Nephron (organoid): ENCODE results near the gene LRAT.

Source experiments
- H3K27ac Mint-ChIP-seq, 3 experiments: 2 replicates each; pipeline ENCODE4 v1.8.0; 2020; ENCODE audit warnings: mixed read lengths in 3 of 3, mild to moderate bottlenecking in 2 of 3, moderate library complexity in 1 of 3
- H3K27me3 Mint-ChIP-seq: 2 replicates; pipeline ENCODE4 v1.8.0; 2021; ENCODE audit warnings: low read depth, mild to moderate bottlenecking, moderate library complexity, mixed read lengths
- H3K36me3 Mint-ChIP-seq: 2 replicates; pipeline ENCODE4 v1.8.0; 2020; ENCODE audit warnings: low read depth, mixed read lengths
- H3K4me1 Mint-ChIP-seq: 2 replicates; pipeline ENCODE4 v1.8.0; 2020; ENCODE audit warnings: mixed read lengths
- H3K4me3 Mint-ChIP-seq, 3 experiments: 2 replicates each; pipeline ENCODE4 v1.8.0; 2020; ENCODE audit warnings: mild to moderate bottlenecking in 3 of 3, mixed read lengths in 3 of 3, moderate library complexity in 2 of 3
- H3K9me3 Mint-ChIP-seq: 2 replicates; pipeline ENCODE4 v1.8.0; 2020; ENCODE audit warnings: mixed read lengths
- CTCF ChIP-seq, 3 experiments: fragments of 200-600 bp; sonication (generic); IDR thresholded peaks; one replicate each; pipeline ENCODE4 v1.5.0; 2021; ENCODE audit warnings: antibody characterized with exemption in 3 of 3; ENCODE audit not compliant: unreplicated experiment in 3 of 3

LRAT gene

GRCh38 chr4:154743683-154744340, at the start of gene LRAT:
Gene LRAT, plus strand, starts transcription at chr4:154744000. Its CDS starts 327 bp downstream, at chr4:154744327.
- peaks cover 28% of the 10 kb centered on the region for H3K4me1 Mint-ChIP-seq
- H3K27ac Mint-ChIP-seq = no peak within 1 kb of the TSS
- H3K9me3 Mint-ChIP-seq = no peaks in the 10 kb centered on the region
- no peak for TF ChIP-seq CTCF (IDR thresholded peaks at IDR 0.05; ENCODE audit: unreplicated experiment in 3 of 3)
- peak within 1 kb of the TSS; percentile 87 to 94 (median 91) for H3K4me3 Mint-ChIP-seq
- H3K36me3 Mint-ChIP-seq = no peaks in the 10 kb centered on the region
- peaks cover 99% of the 10 kb centered on the region for H3K27me3 Mint-ChIP-seq

GRCh38 chr4:154707877-154708276, 35.9 kb upstream of the LRAT start:
- Mint-ChIP-seq H3K27ac (no peak overlapping the region), H3K4me1 (no peaks in the 10 kb centered on the region), H3K27me3 (no peaks in the 10 kb centered on the region), H3K4me3 (no peak overlapping the region), H3K36me3 (no peaks in the 10 kb centered on the region), H3K9me3 (peaks cover 6% of the 10 kb centered on the region)
- TF ChIP-seq CTCF (IDR thresholded peaks at IDR 0.05; ENCODE audit: unreplicated experiment in 3 of 3) = no peak

- Mint-ChIP-seq H3K36me3 (no peaks in the 10 kb centered on the region), H3K27me3 (peaks cover 1% of the 10 kb centered on the region), H3K9me3 (peaks cover 6% of the 10 kb centered on the region), H3K4me1 (peaks cover 4% of the 10 kb centered on the region), H3K27ac (no peak overlapping the region), H3K4me3 (no peak overlapping the region)
- TF ChIP-seq CTCF (IDR thresholded peaks at IDR 0.05; ENCODE audit: unreplicated experiment in 3 of 3) = no peak
Observed at GRCh38 chr4:154709550-154709949, 34.2 kb upstream of the LRAT start.

GRCh38 chr4:154711522-154711921, 32.3 kb upstream of the LRAT start:
- Mint-ChIP-seq H3K27ac (no peak overlapping the region), H3K36me3 (no peaks in the 10 kb centered on the region), H3K4me3 (no peak overlapping the region), H3K4me1 (peaks cover 8% of the 10 kb centered on the region), H3K9me3 (peaks cover 2% of the 10 kb centered on the region), H3K27me3 (peaks cover 5% of the 10 kb centered on the region)
- no peak for TF ChIP-seq CTCF (IDR thresholded peaks at IDR 0.05; ENCODE audit: unreplicated experiment in 3 of 3)

GRCh38 chr4:154714339-154715040, 29.3 kb upstream of the LRAT start:
- peaks cover 5% of the 10 kb centered on the region for H3K27me3 Mint-ChIP-seq
- no peak overlapping the region for H3K27ac Mint-ChIP-seq
- no peaks in the 10 kb centered on the region for H3K36me3 Mint-ChIP-seq
- H3K9me3 Mint-ChIP-seq = no peaks in the 10 kb centered on the region
- no peak for TF ChIP-seq CTCF (IDR thresholded peaks at IDR 0.05; ENCODE audit: unreplicated experiment in 3 of 3)
- peaks cover 8% of the 10 kb centered on the region for H3K4me1 Mint-ChIP-seq
- H3K4me3 Mint-ChIP-seq = no peak overlapping the region

- Mint-ChIP-seq H3K27ac (no peak overlapping the region), H3K4me3 (no peak overlapping the region), H3K36me3 (no peaks in the 10 kb centered on the region), H3K9me3 (no peaks in the 10 kb centered on the region), H3K4me1 (peaks cover 8% of the 10 kb centered on the region), H3K27me3 (peaks cover 5% of the 10 kb centered on the region)
- no peak for TF ChIP-seq CTCF (IDR thresholded peaks at IDR 0.05; ENCODE audit: unreplicated experiment in 3 of 3)
Observed at GRCh38 chr4:154719087-154719486, 24.7 kb upstream of the LRAT start.
